ENCODE data around the gene RFX2.
A peak's percentile ranks its signal among the peaks of the same experiment; 100 is the strongest.
"Not testable (repeated sequence)": the region's sequence is repeated elsewhere in the genome, so short reads cannot be mapped to it uniquely, and the experiment has no call there.

Gene RFX2

DNA sequence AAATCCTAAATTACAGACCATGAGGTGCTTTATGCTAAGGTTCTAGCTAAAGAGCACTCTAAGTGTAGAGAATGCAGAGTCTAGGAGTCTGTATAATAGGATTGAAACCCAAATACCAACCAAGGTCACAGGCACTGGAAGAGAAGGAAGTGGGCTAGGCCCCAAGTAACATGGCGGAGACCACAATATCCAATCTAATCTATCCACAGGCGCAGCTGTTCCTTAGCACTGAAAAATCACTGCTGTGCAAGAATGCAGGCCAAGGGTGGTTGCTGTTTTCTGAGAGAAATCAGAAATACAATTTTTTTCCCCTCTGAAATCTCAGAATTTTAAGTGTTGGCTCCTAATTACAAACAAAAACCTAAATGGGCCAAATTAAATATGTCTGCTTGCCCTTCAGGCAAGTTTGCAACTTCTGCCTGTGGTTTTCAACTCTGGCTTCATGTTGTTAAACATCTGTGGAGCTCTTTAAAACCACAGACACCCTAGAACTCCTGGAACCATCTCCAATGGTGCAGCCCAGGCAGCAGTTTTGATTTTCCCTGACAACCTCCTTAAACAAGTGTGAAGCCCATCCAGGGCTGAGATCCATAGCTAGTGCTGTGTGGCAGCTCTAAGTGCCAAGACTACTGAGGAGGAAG lies 138.5 kb downstream of the RFX2 start:
- DNase-seq (ENCODE audit: low read depth) = no peak

DNA sequence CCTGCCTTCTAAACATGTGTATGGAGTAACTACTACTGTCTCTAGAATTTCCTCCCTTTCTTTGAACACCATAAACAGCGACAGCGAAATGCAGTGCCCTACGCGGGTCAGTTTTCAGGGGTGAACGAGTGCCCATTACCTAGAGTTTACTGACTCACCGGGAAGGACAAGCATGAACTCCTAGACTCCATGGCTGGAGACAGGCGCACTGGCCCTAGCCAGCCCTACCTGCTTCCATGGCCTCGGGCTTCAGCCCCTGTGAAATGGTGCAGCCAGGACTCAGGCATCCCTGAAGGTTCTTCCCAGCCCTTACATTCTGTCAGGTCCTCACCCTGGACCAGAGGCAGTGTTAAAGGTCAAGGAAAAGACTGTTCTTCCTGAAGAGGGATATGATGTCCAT lies 140.8 kb downstream of the RFX2 start:
- DNase-seq (ENCODE audit: low read depth) = no peak

DNA sequence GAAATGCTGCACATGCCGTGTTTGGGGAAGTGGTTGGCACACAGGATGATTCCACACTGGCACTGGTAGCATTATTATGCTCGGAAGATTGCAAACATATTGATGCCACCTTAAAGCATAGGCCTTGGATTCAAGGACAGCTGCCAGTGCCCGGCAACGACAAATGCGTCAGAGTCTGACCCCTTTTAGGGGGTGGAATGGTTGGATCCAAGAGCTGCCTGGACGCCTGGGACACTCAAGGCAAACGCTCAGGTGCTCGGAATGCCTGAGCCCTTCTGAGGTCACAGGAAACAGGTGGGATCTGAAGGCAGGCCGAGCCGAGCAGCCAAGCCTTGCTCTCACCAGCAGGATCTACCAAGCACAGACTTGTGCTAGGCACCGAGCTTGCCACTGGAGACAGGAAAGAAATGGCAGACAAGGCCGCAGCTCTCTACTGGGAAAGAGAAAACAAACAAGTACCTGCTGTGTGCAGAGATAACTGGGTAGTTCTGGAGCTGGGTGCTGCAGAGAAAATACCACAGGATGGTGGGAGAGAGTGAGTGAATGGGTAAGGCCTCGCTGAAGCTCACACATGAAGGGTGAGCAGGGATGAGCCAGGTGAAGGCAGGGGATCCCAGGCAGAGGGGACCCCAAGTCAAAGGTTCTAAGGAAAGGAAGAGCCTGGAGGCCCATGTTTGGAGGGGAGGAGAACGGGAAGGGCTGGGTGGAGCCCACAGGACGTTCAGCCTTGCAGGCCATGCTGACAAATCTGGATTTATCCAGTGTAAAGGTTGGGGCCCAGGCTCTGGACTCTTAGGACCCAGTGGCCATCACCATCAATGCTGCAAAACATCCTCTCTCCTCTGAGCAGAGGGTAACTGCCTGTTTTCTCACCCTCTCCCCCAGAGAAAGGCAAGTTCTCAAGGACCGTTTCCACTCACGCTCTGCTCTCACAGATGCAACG lies 141.6 kb downstream of the RFX2 start:
- DNase-seq (ENCODE audit: low read depth) = no peak

DNA sequence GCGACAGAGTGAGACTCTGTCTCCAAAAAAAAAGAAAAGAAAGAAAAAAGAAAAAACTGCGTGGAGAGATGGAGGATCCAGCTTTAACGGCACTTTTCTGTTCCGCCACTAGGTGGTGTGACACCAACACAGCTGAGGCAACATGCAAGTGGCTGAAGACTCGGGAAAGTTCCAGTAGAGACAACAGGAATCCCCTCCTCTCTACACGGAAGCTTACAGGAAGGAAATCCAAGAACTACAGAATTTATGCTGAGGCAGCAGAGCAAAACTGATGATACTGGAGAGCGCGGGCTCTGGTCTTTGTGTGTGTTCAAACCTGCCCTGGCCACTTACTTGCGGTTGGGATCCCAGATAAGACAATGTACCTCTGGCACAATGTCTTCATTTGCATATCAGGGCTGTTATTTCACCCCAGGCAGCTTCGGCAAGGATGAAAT lies 142.3 kb downstream of the RFX2 start:
- peak; percentile 26 for DNase-seq (ENCODE audit: low read depth)

DNA sequence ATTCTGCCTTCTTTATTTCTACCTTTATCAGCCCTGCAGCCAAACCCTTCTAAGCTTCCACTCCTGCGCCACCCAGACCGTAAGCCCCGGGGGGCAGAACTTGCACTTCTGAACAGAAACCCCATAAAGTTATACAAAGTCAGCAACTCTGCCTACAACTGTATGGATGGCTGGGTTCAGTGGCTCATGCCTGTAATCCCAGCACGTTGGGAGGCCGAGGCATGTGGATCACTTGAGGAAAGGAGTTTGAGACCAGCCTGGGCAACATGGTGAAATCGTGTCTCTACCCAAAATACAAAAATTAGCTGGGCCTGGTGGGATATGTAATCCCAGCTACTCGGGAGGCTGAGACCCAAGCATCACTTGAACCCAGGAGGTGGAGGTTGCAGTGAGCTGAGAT lies 142.7 kb downstream of the RFX2 start:
- DNase-seq (ENCODE audit: low read depth) = no peak

DNA sequence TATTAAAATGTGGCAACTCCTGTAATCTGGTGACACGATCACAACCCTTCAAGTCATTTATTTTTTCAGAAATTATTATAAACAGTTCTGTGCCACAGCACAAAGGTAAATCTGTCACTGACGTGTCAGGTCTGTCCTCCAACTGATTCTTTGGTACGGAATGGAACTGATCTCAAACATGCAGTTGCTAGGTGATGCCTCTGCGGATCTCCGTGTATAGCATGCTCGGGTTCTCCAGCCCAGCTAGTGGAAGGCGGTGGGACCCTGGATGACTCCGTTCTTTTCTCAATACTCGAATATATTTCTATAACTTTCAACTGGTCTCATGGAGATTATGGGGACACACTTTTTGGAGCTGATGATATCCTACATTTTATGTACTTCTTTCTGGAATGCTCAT lies 143.4 kb downstream of the RFX2 start:
- DNase-seq (ENCODE audit: low read depth) = no peak

DNA sequence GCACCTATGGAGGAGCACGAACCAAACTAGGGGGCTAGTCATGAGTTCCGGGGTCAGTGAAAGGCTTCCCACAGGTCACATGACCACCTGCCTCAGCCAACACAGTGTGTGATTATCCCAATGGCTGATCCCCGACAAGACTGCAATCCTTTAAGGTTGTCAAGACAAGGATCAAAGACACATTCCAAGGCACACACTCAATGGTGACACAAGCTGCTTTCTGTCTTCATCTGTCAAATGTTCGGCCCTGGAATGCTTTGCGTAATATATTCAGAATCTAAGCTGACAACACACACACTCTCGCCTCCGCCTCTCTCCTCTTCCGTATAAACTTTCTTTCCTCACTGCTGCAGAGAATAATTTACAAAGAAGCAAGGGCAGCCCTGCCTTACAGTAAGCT lies 144.1 kb downstream of the RFX2 start:
- no peak for DNase-seq (ENCODE audit: low read depth)

DNA sequence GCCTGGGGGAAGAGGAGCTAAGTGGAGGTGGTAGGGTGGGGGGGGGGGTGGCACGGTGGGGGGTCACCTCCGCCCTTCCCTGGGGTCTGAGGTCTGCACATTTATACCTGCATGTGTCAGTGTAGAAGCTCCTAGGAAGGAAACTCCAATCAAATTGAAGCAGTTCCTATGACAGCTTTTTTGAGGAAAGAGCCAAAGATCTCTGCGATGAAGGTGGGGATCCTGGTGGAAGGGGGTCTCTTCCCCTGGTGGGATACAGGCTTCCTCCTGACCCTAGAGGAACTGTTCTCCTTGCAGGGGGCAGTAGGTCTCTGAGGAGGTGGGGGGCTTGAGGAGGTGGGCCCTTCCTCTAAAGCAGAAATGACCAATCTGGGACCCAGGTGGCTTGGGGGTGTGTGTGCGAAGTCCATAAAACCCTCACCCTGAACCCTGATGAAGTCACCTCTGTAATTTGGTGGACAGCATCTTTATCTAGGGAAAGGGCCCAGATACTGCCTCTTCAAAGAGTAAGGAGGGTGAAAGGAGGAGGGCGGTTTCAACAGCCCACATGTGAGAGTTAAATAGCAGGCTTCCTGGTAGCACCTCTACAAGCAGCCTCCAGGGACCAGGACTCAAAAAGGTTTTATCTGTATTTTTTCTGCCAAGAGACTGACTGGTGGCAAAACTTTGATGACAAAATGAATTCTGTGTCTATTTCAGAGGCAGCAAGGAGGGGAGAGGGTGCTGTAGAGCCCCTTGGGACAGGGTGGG lies 145.3 kb downstream of the RFX2 start:
- DNase-seq (ENCODE audit: low read depth) = no peak

DNA sequence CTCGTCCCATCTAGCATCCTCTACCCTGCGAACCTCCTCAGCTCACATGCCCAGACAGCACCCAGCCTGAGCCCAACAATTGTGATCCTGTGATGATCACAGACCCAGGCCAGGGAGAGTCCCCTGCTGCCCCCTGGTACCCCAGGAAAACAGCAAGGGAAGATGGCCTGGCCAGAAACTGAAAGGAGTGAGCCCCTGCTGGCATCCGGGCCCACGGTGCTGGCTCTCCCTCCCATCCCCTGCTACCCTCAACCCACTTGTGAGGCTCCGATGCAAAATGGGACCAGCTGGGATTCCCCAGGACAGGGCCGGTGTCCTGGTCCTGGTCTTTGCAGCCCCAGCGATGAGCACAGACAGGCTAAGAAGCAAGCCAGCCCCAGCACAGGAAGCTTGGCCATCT lies 146.4 kb downstream of the RFX2 start:
- DNase-seq (ENCODE audit: low read depth) = no peak

DNA sequence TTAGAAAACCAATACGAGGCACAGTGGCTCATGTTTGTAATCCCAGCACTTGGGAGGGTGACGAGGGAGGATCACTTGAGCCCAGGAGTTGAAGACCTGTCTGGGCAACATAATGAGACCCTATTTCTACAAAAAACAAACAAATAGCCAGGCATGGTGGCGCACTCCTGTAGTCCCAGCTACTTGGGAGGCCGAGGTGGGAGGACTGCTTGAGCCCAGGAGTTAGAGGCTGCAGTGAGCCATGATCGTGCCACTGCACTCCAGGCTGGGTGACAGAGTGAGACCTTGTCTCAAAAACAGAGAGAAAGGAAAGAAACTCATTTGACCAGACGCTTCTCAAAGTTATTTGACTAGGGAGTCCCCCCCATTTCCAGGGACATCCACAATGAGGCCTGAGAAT lies 147.0 kb downstream of the RFX2 start:
- DNase-seq (ENCODE audit: low read depth) = not testable (repeated sequence)

DNA sequence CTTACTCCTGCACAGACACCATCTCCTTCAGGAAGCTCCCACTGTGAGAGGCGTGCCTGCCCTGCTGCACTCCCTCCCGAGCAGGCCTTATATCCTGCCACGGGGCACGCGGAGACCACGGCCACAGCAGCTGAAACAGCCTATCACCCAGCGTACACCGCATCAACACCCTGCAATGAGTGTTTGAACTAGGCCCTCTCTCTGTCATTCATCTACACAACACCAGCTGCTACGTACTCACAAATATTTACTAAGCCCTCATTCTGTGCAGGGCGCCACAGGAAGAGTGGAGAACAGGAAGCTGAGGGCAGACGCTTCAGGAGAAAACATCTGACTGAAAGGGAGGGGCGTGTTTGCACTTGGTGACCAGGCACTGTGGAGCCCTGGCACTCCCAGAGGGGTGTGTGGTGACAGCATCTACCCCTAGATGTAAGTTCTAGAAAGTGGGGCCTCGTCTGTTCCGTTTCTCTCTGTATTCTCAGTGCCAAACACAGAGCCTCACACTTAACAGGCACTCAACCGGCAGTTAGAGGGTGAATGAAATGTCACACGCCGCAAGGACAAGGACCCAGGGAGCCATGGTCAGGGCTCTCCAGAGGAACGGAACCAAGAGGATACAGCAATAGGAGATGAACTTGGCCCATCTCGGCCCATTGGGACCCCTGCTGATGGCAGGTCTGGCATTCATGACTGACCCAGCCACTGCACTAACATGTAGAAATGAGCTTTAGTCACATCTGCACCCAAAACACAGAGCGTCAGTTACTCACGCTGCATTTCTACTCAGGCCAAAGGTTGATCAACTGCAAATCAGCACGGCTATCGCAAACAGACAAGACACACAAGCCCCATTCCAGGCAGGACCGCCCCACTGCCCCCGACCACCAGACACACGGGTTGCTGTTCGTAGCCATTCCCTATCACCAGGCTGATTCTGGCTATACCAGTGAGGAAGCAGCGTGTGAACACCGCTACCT lies 148.0 kb downstream of the RFX2 start:
- peak; percentile 24 for DNase-seq (ENCODE audit: low read depth)

DNA sequence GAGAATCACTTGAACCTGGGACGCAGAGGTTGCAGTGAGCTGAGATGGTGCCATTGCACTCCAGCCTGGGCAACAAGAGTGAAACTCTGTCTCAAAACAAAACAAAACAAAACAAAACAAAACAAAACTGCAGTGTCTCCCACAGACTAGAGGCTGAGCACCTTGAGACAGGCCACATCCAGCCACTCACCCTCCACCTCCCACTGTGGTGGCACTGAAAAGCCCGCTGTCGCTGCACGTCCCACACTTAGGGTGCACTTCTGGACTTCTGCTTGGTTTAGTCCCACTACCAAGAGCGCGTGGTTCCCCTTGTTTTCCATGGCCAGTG lies 148.7 kb downstream of the RFX2 start:
- DNase-seq (ENCODE audit: low read depth) = not testable (repeated sequence)

DNA sequence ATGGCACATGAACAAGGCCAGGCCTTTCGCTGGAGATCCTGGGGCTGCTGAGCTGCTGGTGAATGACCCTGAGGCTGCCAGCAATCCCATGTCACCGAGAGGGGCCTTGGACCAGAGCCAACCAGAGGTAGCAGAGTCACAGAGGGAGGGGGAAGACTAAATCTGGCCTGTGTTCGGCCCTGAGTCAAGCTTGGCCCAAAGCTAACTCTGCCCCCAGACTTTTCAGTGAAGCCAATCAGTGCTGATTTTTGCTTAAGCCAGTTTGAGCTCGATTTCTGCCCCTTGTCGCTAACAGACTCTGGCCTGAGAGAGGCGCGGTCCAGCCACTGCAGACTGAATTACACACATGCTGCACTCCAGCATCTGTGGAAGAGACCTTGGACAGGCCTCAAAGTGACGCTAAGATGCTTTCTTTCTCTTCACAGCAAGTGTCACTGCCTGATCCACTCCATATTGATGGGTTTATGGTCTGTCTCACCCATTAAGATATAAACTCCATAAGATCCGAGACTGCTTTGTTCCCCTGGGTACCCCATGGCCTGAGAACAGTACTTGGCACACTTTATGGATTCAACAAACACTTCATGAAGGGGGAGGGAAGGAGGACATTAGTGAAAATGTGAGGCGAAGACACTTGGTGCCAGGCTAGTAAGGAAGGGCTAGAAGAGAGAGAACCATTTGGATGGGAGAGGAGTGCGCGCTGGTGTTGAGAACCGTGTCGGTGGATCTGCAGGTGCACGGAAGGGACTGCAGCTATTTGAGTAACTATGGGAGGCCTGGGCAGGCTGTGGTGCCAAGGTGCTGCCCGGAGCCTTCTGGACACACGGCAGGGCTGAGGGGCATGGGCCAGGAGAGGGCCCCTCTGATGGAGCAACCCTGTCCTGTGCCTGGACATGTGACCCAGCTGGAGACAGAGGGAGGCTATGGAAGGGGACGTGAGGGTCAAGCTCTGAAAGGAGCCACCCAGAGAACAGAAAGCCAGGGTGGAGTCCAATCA lies 150.0 kb downstream of the RFX2 start:
- no peak for DNase-seq (ENCODE audit: low read depth)

DNA sequence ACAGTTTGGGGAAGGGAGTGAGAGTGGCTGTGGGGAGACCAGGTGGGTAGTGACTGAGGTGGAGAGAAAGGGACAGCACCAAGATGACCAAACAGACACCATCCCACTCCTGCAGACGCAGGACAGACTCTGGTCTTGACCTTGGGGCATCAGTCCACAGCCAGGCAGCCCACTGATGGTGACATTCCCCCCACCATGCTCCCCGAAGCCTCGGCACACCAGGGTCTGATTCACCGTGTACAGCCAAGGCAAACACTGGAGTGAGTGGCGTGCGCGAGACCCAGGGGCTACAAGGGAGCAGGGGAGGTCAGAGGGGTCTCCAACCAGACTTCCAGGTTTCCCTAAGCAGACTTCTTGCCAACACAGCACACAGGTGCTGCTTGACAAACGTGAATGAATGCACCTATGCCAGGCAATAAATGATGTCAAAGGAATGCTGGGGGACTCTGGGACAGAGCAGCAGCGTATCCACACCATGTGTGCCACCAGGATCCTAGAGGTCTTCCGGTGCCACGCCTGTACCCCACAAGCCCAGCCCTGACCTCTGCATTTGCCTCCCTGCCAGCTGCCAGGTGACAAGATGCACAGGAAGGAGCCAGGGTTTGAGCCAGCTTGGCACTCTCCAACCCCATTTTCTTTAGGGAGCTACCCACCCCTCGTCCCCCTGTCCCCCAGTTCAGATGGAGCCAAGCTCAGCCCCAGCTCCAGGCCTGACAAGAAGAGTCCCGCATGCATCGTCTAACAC lies 150.9 kb downstream of the RFX2 start:
- DNase-seq (ENCODE audit: low read depth) = no peak

DNA sequence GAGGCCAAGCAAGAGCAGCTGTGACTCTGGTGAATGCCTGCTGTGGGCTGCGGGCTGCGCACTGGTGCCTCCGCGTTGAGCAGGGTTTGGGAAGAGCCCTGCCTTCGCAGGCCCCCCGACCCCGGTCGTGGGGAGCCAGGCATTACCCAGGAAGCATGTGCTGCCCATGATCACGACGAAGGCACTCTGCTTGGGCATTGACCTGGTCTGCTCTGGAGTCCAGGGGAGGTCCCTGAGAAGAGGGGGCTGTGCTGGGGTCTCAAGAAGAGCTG lies 151.5 kb downstream of the RFX2 start:
- no peak for DNase-seq (ENCODE audit: low read depth)

DNA sequence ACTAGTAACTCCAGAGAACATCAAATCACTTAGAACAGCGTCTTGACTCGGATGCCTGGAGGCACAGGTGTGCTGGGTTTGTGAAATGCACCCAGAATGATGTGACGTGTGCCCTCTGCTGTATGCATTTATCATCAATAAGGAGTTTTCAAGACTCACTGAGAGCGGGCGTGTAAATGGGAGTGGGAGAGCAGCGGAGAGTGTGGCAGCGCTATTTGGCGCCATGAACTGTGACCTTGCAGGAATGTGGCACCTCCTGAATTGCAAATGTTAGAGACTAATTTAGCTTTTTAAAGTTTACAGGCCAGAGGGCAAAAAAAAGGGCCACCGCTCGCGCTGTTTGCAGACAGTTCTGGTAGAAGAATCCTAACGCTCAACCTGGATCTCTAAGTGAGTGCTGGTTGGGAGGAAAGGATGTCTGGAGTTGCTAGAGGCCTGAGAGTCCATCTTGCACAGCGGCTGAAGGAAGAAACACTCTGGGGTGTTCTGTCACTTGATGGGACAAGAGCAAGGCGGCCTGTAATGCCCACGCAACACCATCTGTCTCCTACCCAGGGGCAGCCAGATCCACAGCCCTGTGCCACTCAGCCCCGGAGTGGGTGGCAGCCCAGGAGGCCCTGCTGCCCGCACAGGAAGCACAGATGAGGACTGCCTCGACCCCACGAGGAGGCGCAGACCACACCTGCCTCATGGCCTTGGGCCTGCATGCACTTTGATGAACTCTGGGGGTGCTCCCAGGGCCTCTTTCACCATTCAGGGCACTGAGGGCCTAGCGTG lies 152.0 kb downstream of the RFX2 start:
- DNase-seq (ENCODE audit: low read depth) = no peak

DNA sequence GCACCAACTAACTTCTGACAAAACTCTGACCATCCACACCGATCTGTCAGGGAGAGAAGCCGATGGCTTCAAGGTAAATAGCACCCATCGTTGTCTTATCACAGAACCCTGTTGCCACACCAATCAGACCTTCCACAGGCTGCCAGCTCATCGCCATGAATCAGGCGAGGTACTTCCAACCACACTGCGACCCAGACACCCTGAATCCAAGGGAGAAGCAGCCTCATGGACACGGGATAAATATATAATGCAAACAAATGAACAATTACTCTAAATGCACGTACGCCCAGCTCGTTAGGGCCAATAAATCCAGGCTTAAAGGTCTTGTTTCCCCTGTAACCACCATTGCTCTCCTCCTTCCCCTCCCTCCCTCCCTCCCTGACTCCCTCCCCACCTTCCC lies 153.1 kb downstream of the RFX2 start:
- no peak for DNase-seq (ENCODE audit: low read depth)

DNA sequence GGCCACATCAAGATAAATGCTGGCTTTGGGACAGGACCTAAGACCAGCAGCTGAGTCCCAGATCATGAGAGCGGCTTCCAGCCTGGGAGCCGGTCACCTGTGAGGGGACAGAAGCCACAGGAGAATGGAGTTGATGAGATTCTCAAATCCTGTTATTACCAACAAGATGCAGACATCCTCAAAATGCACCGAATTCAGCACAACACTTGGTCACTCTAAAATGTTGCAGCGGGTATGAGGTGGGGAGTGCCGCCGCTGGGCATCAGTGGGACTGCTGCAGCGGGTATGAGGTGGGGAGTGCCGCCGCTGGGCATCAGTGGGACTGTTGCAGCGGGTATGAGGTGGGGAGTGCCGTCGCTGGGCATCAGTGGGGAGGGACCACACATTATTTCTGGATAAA lies 153.6 kb downstream of the RFX2 start:
- no peak for DNase-seq (ENCODE audit: low read depth)

DNA sequence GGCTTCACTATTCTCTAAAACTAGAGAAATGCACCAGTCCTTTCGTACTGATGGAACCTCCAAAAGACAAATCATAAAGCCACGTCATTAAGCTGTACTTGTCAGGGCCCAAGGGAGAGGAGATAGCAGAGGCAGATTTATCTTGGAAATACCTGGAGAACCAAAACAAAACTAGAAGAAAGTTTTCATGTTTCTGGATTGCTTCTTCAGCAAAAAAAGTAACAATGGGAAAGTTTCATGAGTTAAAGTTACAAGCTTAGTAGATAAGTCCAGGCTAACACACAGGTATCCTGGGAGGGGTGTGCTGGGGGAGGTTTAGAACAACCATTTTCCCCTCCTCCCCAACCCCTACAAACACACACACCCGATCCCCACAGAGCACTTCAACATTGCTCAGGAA lies 154.0 kb downstream of the RFX2 start:
- DNase-seq (ENCODE audit: low read depth) = no peak

Measured in activated T-helper 9 cell treated with anti-CD3 and anti-CD28 coated beads, Interleukin-2, amount 50 U/mL, for 16 hours (primary cell).